ENCODE data around the gene ACVR1B.

The ACVR1B gene

DNA sequence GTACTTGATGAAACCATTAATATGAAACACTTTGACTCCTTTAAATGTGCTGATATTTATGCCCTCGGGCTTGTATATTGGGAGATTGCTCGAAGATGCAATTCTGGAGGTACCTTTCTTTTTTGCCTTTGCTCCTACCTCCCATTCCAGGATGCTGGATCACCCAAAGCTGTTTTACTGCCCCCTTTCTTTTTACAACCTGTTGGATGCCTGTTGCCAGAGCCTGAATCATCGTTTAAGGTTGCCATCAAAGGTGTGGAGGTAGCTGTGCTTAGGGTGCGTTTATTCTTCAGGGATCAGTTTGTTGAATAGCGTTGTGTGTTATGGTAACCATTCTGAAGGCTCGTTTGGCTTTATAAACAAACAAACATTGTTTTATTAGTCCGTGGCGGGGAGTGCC lies 35.3 kb downstream of the ACVR1B start:
- H3K27ac ChIP-seq: no peak overlapping the region
- H3K4me3 ChIP-seq: no peak overlapping the region
- TF ChIP-seq, protein P1, sequence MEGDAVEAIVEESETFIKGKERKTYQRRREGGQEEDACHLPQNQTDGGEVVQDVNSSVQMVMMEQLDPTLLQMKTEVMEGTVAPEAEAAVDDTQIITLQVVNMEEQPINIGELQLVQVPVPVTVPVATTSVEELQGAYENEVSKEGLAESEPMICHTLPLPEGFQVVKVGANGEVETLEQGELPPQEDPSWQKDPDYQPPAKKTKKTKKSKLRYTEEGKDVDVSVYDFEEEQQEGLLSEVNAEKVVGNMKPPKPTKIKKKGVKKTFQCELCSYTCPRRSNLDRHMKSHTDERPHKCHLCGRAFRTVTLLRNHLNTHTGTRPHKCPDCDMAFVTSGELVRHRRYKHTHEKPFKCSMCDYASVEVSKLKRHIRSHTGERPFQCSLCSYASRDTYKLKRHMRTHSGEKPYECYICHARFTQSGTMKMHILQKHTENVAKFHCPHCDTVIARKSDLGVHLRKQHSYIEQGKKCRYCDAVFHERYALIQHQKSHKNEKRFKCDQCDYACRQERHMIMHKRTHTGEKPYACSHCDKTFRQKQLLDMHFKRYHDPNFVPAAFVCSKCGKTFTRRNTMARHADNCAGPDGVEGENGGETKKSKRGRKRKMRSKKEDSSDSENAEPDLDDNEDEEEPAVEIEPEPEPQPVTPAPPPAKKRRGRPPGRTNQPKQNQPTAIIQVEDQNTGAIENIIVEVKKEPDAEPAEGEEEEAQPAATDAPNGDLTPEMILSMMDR (IDR thresholded peaks at IDR 0.05): no peak
- DNase-seq (ENCODE audit: low spot score): no peak

DNA sequence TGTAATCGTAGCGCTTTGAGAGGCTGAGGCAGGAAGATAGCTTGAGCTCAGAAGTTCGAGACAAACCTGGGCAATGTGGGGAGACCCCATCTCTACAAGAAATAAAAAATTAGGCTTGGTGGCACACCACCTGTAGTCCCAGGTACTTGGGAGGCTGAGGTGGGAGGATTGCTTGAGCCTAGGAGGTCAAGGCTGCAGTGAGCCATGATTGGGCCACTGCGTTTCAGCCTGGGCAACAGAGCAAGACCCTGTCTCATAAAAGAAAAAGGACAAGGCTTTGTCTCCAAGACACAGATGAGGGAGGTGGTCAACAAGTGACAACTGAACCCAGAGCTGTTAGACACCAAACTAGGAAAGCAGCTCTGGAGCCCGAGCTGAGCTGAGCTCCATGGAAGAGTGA lies 40.7 kb downstream of the ACVR1B start:
- Histone ChIP-seq H3K4me3 (no peak overlapping the region), H3K27ac (no peak overlapping the region)
- TF ChIP-seq, protein P1 (IDR thresholded peaks at IDR 0.05): no peak
- DNase-seq (ENCODE audit: low spot score): no peak

DNA sequence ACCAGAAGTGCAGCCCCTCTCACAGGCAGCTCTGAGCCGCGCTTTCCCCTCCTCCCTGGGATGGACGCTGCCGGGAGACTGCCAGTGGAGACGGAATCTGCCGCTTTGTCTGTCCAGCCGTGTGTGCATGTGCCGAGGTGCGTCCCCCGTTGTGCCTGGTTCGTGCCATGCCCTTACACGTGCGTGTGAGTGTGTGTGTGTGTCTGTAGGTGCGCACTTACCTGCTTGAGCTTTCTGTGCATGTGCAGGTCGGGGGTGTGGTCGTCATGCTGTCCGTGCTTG lies 43.0 kb downstream of the ACVR1B start:
- Histone ChIP-seq H3K4me3 (no peak overlapping the region), H3K27ac (no peak overlapping the region)
- TF ChIP-seq, protein P1 (IDR thresholded peaks at IDR 0.05): no peak
- no peak for DNase-seq (ENCODE audit: low spot score)

DNA sequence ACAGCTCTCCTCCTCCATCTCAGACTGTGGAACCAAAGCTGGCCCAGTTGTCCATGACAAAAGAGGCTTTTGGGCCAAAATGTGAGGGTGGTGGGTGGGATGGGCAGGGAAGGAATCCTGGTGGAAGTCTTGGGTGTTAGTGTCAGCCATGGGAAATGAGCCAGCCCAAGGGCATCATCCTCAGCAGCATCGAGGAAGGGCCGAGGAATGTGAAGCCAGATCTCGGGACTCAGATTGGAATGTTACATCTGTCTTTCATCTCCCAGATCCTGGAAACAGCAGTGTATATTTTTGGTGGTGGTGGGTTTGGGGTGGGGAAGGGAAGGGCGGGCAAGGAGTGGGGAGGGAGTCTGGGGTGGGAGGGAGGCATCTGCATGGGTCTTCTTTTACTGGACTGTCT lies 43.5 kb downstream of the ACVR1B start:
- Histone ChIP-seq H3K27ac (no peak overlapping the region), H3K4me3 (no peak overlapping the region)
- DNase-seq (ENCODE audit: low spot score): no peak
- TF ChIP-seq, protein P1 (IDR thresholded peaks at IDR 0.05): no peak

DNA sequence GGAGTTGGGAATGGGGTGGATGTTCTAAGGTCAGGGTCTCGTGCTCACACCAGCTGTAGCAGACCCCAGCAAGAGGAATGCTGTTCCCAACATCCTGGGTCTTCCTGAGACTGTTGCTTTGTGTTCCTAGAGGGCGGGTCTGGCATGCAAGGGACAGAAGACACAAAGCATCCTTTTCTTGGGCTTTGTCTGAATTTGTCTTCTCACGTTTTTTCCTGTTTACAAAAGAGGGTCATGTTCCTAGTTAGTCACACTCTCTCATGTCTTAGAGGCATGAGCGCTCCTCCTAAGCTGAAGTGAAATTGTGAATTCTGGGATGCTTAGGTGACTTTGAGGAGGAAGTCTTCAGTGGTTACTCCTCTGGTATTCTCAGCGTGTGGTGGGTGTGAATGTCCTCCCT lies 45.6 kb downstream of the ACVR1B start:
- Histone ChIP-seq H3K4me3 (no peak overlapping the region), H3K27ac (no peak overlapping the region)
- no peak for DNase-seq (ENCODE audit: low spot score)
- TF ChIP-seq, protein P1 (IDR thresholded peaks at IDR 0.05): no peak

DNA sequence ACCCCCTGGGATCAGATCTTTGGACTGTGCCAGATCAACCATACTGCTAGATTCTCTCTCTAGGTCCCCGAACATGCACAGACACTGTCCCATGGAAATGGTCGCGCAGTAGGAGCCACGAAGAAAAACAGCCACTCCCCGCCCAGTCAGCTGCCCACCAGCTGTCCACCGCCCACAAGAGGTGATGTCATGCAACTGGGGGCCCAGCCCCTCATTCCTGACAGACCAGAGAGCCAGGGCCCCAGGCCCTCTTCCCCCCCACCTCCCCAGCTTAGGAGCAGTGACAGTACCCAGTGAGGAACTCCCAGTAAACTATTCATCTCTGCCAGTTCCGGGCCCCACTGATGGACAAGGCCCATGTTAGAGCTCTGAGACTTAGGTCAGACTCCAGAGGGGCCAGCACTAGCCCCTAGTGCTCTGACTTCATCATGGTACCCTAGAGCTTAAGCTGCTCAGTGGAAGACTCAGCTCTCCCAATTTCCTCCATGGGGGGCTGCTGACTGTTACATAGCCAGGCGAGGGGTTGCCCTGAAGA lies 51.6 kb downstream of the ACVR1B start:
- TF ChIP-seq, protein P1 (IDR thresholded peaks at IDR 0.05): no peak
- no peak overlapping the region for H3K27ac ChIP-seq
- H3K4me3 ChIP-seq: no peak overlapping the region
- DNase-seq (ENCODE audit: low spot score): no peak

DNA sequence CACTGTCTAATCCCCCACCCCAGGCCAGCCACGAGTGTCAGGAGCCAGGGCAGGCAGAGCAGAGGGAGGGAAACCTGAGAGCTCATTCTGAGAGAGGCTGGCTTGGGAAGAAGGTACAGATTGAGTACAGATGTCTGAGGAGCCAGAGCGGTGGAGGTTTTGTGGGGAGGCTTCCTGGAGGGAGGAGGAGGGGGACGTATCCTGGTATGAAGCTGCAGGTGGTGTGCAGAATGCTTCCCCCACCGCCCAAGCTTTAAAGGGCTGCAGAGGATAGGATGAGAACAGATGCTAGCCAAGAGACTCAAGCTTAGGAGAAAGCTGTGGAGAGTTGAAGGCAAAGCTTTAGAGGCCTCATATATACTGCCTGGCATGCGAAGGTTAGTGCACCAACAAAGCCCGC lies 52.1 kb downstream of the ACVR1B start:
- TF ChIP-seq, protein P1 (IDR thresholded peaks at IDR 0.05): no peak
- H3K27ac ChIP-seq: no peak overlapping the region
- no peak overlapping the region for H3K4me3 ChIP-seq
- DNase-seq (ENCODE audit: low spot score): no peak
